K562 (cell line): Measurements from ENCODE around the gene VPS50.

ENCODE experiments used
- HDGF ChIP-seq: fragments of 450-650 bp; IDR thresholded peaks from 2 replicates; pipeline ENCODE4 v1.6.1; 2016
- JUND ChIP-seq, 2 experiments: IDR thresholded peaks; 2 replicates in 1 of 2; 3 replicates in 1 of 2; pipeline ENCODE4 v1.6.1; 2011; ENCODE audit warnings: borderline replicate concordance in 2 of 2, low read depth in 2 of 2, low read length in 2 of 2, improper control_type of control experiment in 1 of 2, missing biosample characterization in 1 of 2, missing genetic modification characterization in 1 of 2, missing genetic modification reagents in 1 of 2
- POLR2A ChIP-seq: fragments of 450-650 bp; conservative IDR thresholded peaks from 2 replicates; pipeline ENCODE4 v1.6.1; 2016
- POLR2G ChIP-seq: fragments of 200-400 bp; formaldehyde crosslinking; IDR thresholded peaks from 2 replicates; pipeline ENCODE4 v1.6.1; 2017; ENCODE audit warnings: low read depth, mild to moderate bottlenecking, antibody characterized with exemption, low read length, moderate library complexity
- ZNF175 ChIP-seq: fragments of 200-800 bp; sonication (Bioruptor generic); IDR thresholded peaks from 2 replicates; pipeline ENCODE4 v1.6.1; 2016; ENCODE audit warnings: low read depth, mild to moderate bottlenecking, missing genetic modification characterization, missing compliant biosample characterization
- ZNF282 ChIP-seq: sonication (generic); formaldehyde crosslinking; IDR thresholded peaks from 2 replicates; pipeline ENCODE4 v1.8.1; 2023; ENCODE audit warnings: missing genetic modification reagents
- ZNF347 ChIP-seq: fragments of 450-650 bp; formaldehyde crosslinking; IDR thresholded peaks from 2 replicates; pipeline ENCODE4 v1.4.0; 2020; ENCODE audit warnings: low read depth, mild to moderate bottlenecking, moderate library complexity
- ZNF57 ChIP-seq: fragments of 450-650 bp; formaldehyde crosslinking; IDR thresholded peaks from 2 replicates; pipeline ENCODE4 v1.4.0; 2020; ENCODE audit warnings: mild to moderate bottlenecking, moderate library complexity
- TF ChIP-seq, protein P1 (sequence below), 3 experiments: IDR thresholded peaks in 2 of 3; conservative IDR thresholded peaks in 1 of 3; 2 replicates each; pipeline ENCODE4 v1.5.1; 2011 to 2012; ENCODE audit warnings: low read length in 3 of 3, mild to moderate bottlenecking in 3 of 3, control low read depth in 2 of 3, improper control_type of control experiment in 1 of 3, inconsistent platforms in 1 of 3, low read depth in 1 of 3, mixed read lengths in 1 of 3, moderate library complexity in 1 of 3; ENCODE audit not compliant: insufficient read depth in 2 of 3
- TF ChIP-seq, protein P2 (sequence below): fragments of 250-450 bp; sonication (Bioruptor Pico); IDR thresholded peaks from 2 replicates; pipeline ENCODE4 v1.8.0; 2021; ENCODE audit warnings: borderline replicate concordance, mild to moderate bottlenecking, moderate library complexity; ENCODE audit not compliant: poor library complexity, severe bottlenecking
- TF ChIP-seq, protein P3 (sequence below): sonication (generic); formaldehyde crosslinking; IDR thresholded peaks from 2 replicates; pipeline ENCODE4 v1.8.0; 2022; ENCODE audit warnings: mild to moderate bottlenecking, missing genetic modification reagents

DNA sequence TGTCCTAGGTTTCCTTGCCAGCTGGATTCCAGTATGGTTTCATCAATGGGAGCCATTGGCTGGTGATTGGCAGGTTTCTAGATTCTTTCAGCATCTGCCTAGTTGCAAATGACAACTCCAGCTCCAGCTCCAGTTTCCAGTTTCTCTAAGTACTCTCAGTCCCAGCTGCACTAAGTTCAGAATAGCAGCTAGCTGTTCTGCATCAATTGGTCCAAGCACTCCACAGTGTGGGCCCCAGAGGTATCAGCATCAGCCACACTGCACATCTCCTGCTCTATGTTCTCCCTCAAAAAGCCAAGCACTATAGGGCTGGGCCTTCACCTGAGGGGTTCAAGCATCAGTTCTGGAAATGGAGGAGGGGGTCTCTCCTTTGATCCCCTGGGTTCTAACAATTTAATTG, 143.4 kb downstream of the VPS50 start:
- TF ChIP-seq ZNF57 (CRISPR knock-in tag) (no peak), ZNF175 (CRISPR knock-in tag) (no peak), POLR2A (no peak), POLR2G (no peak), HDGF (no peak), JUND (IDR thresholded peaks at IDR 0.05; ENCODE audit: borderline replicate concordance, low read depth, low read length) (no peak), JUND (tag; IDR thresholded peaks at IDR 0.05; ENCODE audit: borderline replicate concordance, low read depth, low read length) (no peak), ZNF347 (CRISPR knock-in tag) (no peak), ZNF282 (CRISPR knock-in tag) (no peak)
- TF ChIP-seq, protein P1, sequence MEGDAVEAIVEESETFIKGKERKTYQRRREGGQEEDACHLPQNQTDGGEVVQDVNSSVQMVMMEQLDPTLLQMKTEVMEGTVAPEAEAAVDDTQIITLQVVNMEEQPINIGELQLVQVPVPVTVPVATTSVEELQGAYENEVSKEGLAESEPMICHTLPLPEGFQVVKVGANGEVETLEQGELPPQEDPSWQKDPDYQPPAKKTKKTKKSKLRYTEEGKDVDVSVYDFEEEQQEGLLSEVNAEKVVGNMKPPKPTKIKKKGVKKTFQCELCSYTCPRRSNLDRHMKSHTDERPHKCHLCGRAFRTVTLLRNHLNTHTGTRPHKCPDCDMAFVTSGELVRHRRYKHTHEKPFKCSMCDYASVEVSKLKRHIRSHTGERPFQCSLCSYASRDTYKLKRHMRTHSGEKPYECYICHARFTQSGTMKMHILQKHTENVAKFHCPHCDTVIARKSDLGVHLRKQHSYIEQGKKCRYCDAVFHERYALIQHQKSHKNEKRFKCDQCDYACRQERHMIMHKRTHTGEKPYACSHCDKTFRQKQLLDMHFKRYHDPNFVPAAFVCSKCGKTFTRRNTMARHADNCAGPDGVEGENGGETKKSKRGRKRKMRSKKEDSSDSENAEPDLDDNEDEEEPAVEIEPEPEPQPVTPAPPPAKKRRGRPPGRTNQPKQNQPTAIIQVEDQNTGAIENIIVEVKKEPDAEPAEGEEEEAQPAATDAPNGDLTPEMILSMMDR (IDR thresholded peaks at IDR 0.05 in 2 of 3, conservative IDR thresholded peaks at IDR 0.05 in 1 of 3; ENCODE audit: insufficient read depth in 2 of 3, low read depth in 1 of 3, low read length in 3 of 3), result no peak
- TF ChIP-seq, protein P2, sequence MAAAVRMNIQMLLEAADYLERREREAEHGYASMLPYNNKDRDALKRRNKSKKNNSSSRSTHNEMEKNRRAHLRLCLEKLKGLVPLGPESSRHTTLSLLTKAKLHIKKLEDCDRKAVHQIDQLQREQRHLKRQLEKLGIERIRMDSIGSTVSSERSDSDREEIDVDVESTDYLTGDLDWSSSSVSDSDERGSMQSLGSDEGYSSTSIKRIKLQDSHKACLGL (CRISPR knock-in tag), result no peak
- TF ChIP-seq, protein P3, sequence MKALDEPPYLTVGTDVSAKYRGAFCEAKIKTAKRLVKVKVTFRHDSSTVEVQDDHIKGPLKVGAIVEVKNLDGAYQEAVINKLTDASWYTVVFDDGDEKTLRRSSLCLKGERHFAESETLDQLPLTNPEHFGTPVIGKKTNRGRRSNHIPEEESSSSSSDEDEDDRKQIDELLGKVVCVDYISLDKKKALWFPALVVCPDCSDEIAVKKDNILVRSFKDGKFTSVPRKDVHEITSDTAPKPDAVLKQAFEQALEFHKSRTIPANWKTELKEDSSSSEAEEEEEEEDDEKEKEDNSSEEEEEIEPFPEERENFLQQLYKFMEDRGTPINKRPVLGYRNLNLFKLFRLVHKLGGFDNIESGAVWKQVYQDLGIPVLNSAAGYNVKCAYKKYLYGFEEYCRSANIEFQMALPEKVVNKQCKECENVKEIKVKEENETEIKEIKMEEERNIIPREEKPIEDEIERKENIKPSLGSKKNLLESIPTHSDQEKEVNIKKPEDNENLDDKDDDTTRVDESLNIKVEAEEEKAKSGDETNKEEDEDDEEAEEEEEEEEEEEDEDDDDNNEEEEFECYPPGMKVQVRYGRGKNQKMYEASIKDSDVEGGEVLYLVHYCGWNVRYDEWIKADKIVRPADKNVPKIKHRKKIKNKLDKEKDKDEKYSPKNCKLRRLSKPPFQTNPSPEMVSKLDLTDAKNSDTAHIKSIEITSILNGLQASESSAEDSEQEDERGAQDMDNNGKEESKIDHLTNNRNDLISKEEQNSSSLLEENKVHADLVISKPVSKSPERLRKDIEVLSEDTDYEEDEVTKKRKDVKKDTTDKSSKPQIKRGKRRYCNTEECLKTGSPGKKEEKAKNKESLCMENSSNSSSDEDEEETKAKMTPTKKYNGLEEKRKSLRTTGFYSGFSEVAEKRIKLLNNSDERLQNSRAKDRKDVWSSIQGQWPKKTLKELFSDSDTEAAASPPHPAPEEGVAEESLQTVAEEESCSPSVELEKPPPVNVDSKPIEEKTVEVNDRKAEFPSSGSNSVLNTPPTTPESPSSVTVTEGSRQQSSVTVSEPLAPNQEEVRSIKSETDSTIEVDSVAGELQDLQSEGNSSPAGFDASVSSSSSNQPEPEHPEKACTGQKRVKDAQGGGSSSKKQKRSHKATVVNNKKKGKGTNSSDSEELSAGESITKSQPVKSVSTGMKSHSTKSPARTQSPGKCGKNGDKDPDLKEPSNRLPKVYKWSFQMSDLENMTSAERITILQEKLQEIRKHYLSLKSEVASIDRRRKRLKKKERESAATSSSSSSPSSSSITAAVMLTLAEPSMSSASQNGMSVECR (CRISPR knock-in tag), result no peak
